ENCODE results near the gene KCNQ1.

The KCNQ1 gene

GRCh38 chr11:2781408-2782274 lies 336.8 kb downstream of the KCNQ1 start:
- no peak for TF ChIP-seq GATA3 (IDR thresholded peaks at IDR 0.05; ENCODE audit: low read depth, low read length)
- no peak for TF ChIP-seq GATA2 (IDR thresholded peaks at IDR 0.05; ENCODE audit: low read depth, low read length)

- no peak for TF ChIP-seq GATA2 (IDR thresholded peaks at IDR 0.05; ENCODE audit: low read depth, low read length)
- no peak for TF ChIP-seq GATA3 (IDR thresholded peaks at IDR 0.05; ENCODE audit: low read depth, low read length)
These were observed 338.0 kb downstream of the KCNQ1 start for GRCh38 chr11:2782769-2783168.

GRCh38 chr11:2783536-2784082 lies 338.8 kb downstream of the KCNQ1 start:
- TF ChIP-seq GATA2 (IDR thresholded peaks at IDR 0.05; ENCODE audit: low read depth, low read length) (no peak), GATA3 (IDR thresholded peaks at IDR 0.05; ENCODE audit: low read depth, low read length) (no peak)

- no peak for TF ChIP-seq GATA3 (IDR thresholded peaks at IDR 0.05; ENCODE audit: low read depth, low read length)
- no peak for TF ChIP-seq GATA2 (IDR thresholded peaks at IDR 0.05; ENCODE audit: low read depth, low read length)
These were observed 343.0 kb downstream of the KCNQ1 start for GRCh38 chr11:2787816-2788167.

- TF ChIP-seq GATA3 (IDR thresholded peaks at IDR 0.05; ENCODE audit: low read depth, low read length) (no peak), GATA2 (IDR thresholded peaks at IDR 0.05; ENCODE audit: low read depth, low read length) (no peak)
These were observed 343.6 kb downstream of the KCNQ1 start for GRCh38 chr11:2788168-2789071.

- TF ChIP-seq GATA2 (IDR thresholded peaks at IDR 0.05; ENCODE audit: low read depth, low read length), result no peak
- TF ChIP-seq GATA3 (IDR thresholded peaks at IDR 0.05; ENCODE audit: low read depth, low read length), result no peak
These were observed 344.5 kb downstream of the KCNQ1 start for GRCh38 chr11:2789331-2789730.

GRCh38 chr11:2789791-2790567 lies 345.2 kb downstream of the KCNQ1 start:
- no peak for TF ChIP-seq GATA3 (IDR thresholded peaks at IDR 0.05; ENCODE audit: low read depth, low read length)
- TF ChIP-seq GATA2 (IDR thresholded peaks at IDR 0.05; ENCODE audit: low read depth, low read length), result no peak

- no peak for TF ChIP-seq GATA3 (IDR thresholded peaks at IDR 0.05; ENCODE audit: low read depth, low read length)
- TF ChIP-seq GATA2 (IDR thresholded peaks at IDR 0.05; ENCODE audit: low read depth, low read length), result no peak
These were observed 345.7 kb downstream of the KCNQ1 start for GRCh38 chr11:2790568-2790921.

GRCh38 chr11:2791139-2791520 lies 346.3 kb downstream of the KCNQ1 start:
- TF ChIP-seq GATA2 (IDR thresholded peaks at IDR 0.05; ENCODE audit: low read depth, low read length) (no peak), GATA3 (IDR thresholded peaks at IDR 0.05; ENCODE audit: low read depth, low read length) (no peak)

- TF ChIP-seq GATA3 (IDR thresholded peaks at IDR 0.05; ENCODE audit: low read depth, low read length) (no peak), GATA2 (IDR thresholded peaks at IDR 0.05; ENCODE audit: low read depth, low read length) (no peak)
These were observed 346.9 kb downstream of the KCNQ1 start for GRCh38 chr11:2791521-2792380.

- TF ChIP-seq GATA2 (IDR thresholded peaks at IDR 0.05; ENCODE audit: low read depth, low read length) (no peak), GATA3 (IDR thresholded peaks at IDR 0.05; ENCODE audit: low read depth, low read length) (no peak)
These were observed 347.8 kb downstream of the KCNQ1 start for GRCh38 chr11:2792381-2793250.

- TF ChIP-seq GATA2 (IDR thresholded peaks at IDR 0.05; ENCODE audit: low read depth, low read length) (no peak), GATA3 (IDR thresholded peaks at IDR 0.05; ENCODE audit: low read depth, low read length) (no peak)
These were observed 348.9 kb downstream of the KCNQ1 start for GRCh38 chr11:2793701-2794045.
